Trophoblast cell (in vitro differentiated cells and primary cell): ENCODE results near the gene RAB35.

Experiments used
- DNase-seq, 2 donors: peaks; one replicate each; pipeline ENCODE4 v3.0.0-alpha.2; 2016
- H2AFZ ChIP-seq: 2 replicates; pipeline ENCODE4 v1.6.1; 2013; ENCODE audit warnings: low read length, moderate library complexity, mild to moderate bottlenecking; ENCODE audit not compliant: insufficient read depth, poor library complexity
- H2AK5ac ChIP-seq: 2 replicates; pipeline ENCODE4 v1.6.1; 2013; ENCODE audit warnings: mild to moderate bottlenecking, low read length
- H2BK120ac ChIP-seq: 2 replicates; pipeline ENCODE4 v1.6.1; 2013; ENCODE audit warnings: low read length, mild to moderate bottlenecking, moderate library complexity; ENCODE audit not compliant: insufficient read depth, poor library complexity
- H2BK12ac ChIP-seq: 2 replicates; pipeline ENCODE4 v1.6.1; 2013; ENCODE audit warnings: mild to moderate bottlenecking, low read length, moderate library complexity
- H2BK5ac ChIP-seq: 2 replicates; pipeline ENCODE4 v1.6.1; 2013; ENCODE audit warnings: low read length, low read depth, moderate library complexity, mild to moderate bottlenecking; ENCODE audit not compliant: poor library complexity
- H3K14ac ChIP-seq: 2 replicates; pipeline ENCODE4 v1.6.1; 2013; ENCODE audit warnings: mild to moderate bottlenecking, low read length
- H3K18ac ChIP-seq: 2 replicates; pipeline ENCODE4 v1.6.1; 2013; ENCODE audit warnings: mild to moderate bottlenecking, low read length
- H3K23ac ChIP-seq: 2 replicates; pipeline ENCODE4 v1.6.1; 2013; ENCODE audit warnings: low read length
- H3K27ac ChIP-seq: 2 replicates; pipeline ENCODE4 v1.5.1; 2013; ENCODE audit warnings: low read depth, mild to moderate bottlenecking, inconsistent platforms, low read length, moderate library complexity
- H3K27me3 ChIP-seq: 2 replicates; pipeline ENCODE4 v1.6.1; 2013; ENCODE audit warnings: inconsistent platforms, mild to moderate bottlenecking, low read length, moderate library complexity; ENCODE audit not compliant: insufficient read depth
- H3K36me3 ChIP-seq, 2 experiments: 1 replicate in 1 of 2; 2 replicates in 1 of 2; pipeline ENCODE4 v1.6.1; 2013; ENCODE audit warnings: low read length in 2 of 2, mild to moderate bottlenecking in 2 of 2, moderate library complexity in 1 of 2; ENCODE audit not compliant: insufficient read depth in 2 of 2, control insufficient read depth in 1 of 2
- H3K4ac ChIP-seq: 2 replicates; pipeline ENCODE4 v1.6.1; 2013; ENCODE audit warnings: low read depth, mild to moderate bottlenecking, low read length, moderate library complexity
- H3K4me1 ChIP-seq, 2 experiments: 1 replicate in 1 of 2; 2 replicates in 1 of 2; pipeline ENCODE4 v1.6.1; 2013; ENCODE audit warnings: low read length in 2 of 2, mild to moderate bottlenecking in 2 of 2, moderate library complexity in 1 of 2; ENCODE audit not compliant: insufficient read depth in 2 of 2, control insufficient read depth in 1 of 2
- H3K4me2 ChIP-seq: 2 replicates; pipeline ENCODE4 v1.6.1; 2013; ENCODE audit warnings: inconsistent platforms, mild to moderate bottlenecking, low read length, moderate library complexity
- H3K4me3 ChIP-seq: 2 replicates; pipeline ENCODE4 v1.5.1; 2013; ENCODE audit warnings: mild to moderate bottlenecking, low read depth, low read length, inconsistent platforms
- H3K79me1 ChIP-seq: one replicate; pipeline ENCODE4 v1.6.1; 2013; ENCODE audit warnings: low read length
- H3K79me2 ChIP-seq: 2 replicates; pipeline ENCODE4 v1.6.1; 2013; ENCODE audit warnings: low read length, mild to moderate bottlenecking; ENCODE audit not compliant: control insufficient read depth, insufficient read depth, poor library complexity
- H3K9ac ChIP-seq: 2 replicates; pipeline ENCODE4 v1.6.1; 2013; ENCODE audit warnings: mild to moderate bottlenecking, low read length
- H3K9me3 ChIP-seq: 2 replicates; pipeline ENCODE4 v1.6.1; 2013; ENCODE audit warnings: low read depth, mild to moderate bottlenecking, control low read depth, inconsistent platforms, low read length; ENCODE audit not compliant: insufficient read depth
- H4K12ac ChIP-seq: 2 replicates; pipeline ENCODE4 v1.6.1; 2013; ENCODE audit warnings: low read depth, mild to moderate bottlenecking, low read length, moderate library complexity
- H4K8ac ChIP-seq: 2 replicates; pipeline ENCODE4 v1.6.1; 2013; ENCODE audit warnings: low read depth, mild to moderate bottlenecking, low read length, moderate library complexity
- H4K91ac ChIP-seq: one replicate; pipeline ENCODE4 v1.6.1; 2013; ENCODE audit warnings: low read depth, mild to moderate bottlenecking, low read length, moderate library complexity
- WGBS: extraction: QIAGEN DNeasy Blood & Tissue Kit; methylation state at CpG from one replicate; pipeline ENCODE4 v1.1.7; 2013; ENCODE audit warnings: missing lambda C conversion rate; ENCODE audit not compliant: insufficient read length, insufficient coverage; ENCODE audit errors: extremely low coverage; 5-methylcytosine and 5-hydroxymethylcytosine counted together

RAB35 gene

GRCh38 chr12:120066341-120066740, 50.2 kb downstream of the RAB35 start:
- Histone ChIP-seq H3K79me1 (no peaks in the 10 kb centered on the region), H4K8ac (no peak overlapping the region), H2BK12ac (no peak overlapping the region), H4K12ac (no peak overlapping the region), H3K27me3 (no peaks in the 10 kb centered on the region), H3K4me3 (no peak overlapping the region), H3K18ac (no peak overlapping the region), H3K23ac (no peak overlapping the region), H2AFZ (no peak overlapping the region), H4K91ac (no peak overlapping the region), H3K4me2 (no peak overlapping the region), H2BK120ac (no peak overlapping the region), H3K4ac (no peak overlapping the region), H3K9me3 (no peaks in the 10 kb centered on the region), H3K36me3 (no peaks in the 10 kb centered on the region), H2BK5ac (no peak overlapping the region), H2AK5ac (no peak overlapping the region), H3K79me2 (no peaks in the 10 kb centered on the region), H3K4me1 (peaks cover 4 to 13% of the 10 kb centered on the region in 2 experiments), H3K27ac (no peak overlapping the region), H3K14ac (no peak overlapping the region), H3K9ac (no peak overlapping the region)
- WGBS = no CpG with 5 or more reads among the region's 2 CpGs
- peak; percentile 74 to 76 for DNase-seq

- Histone ChIP-seq H2AFZ (no peak overlapping the region), H2AK5ac (no peak overlapping the region), H2BK5ac (no peak overlapping the region), H3K18ac (no peak overlapping the region), H4K8ac (no peak overlapping the region), H3K9me3 (no peaks in the 10 kb centered on the region), H3K4ac (no peak overlapping the region), H4K12ac (no peak overlapping the region), H3K27ac (no peak overlapping the region), H3K14ac (no peak overlapping the region), H3K23ac (peak overlapping the region; percentile 50), H3K27me3 (no peaks in the 10 kb centered on the region), H3K4me1 (peaks cover 4 to 13% of the 10 kb centered on the region in 2 experiments), H3K4me3 (no peak overlapping the region), H3K9ac (no peak overlapping the region), H3K36me3 (no peaks in the 10 kb centered on the region), H2BK12ac (no peak overlapping the region), H3K4me2 (no peak overlapping the region), H3K79me2 (no peaks in the 10 kb centered on the region), H4K91ac (no peak overlapping the region), H3K79me1 (no peaks in the 10 kb centered on the region), H2BK120ac (no peak overlapping the region)
- no CpG with 5 or more reads among the region's 1 CpG for WGBS
- peak; percentile 17 to 46 for DNase-seq
Observed at GRCh38 chr12:120065472-120065871, 51.1 kb downstream of the RAB35 start.

- Histone ChIP-seq H3K4me3 (no peak overlapping the region), H3K79me1 (no peaks in the 10 kb centered on the region), H2BK5ac (no peak overlapping the region), H4K8ac (no peak overlapping the region), H3K79me2 (no peaks in the 10 kb centered on the region), H2AK5ac (no peak overlapping the region), H2AFZ (no peak overlapping the region), H3K18ac (no peak overlapping the region), H3K27ac (no peak overlapping the region), H3K4me1 (peaks cover 4 to 13% of the 10 kb centered on the region in 2 experiments), H3K4ac (no peak overlapping the region), H3K9ac (no peak overlapping the region), H3K14ac (no peak overlapping the region), H3K4me2 (no peak overlapping the region), H4K12ac (no peak overlapping the region), H3K23ac (no peak overlapping the region), H4K91ac (no peak overlapping the region), H2BK12ac (no peak overlapping the region), H3K36me3 (no peaks in the 10 kb centered on the region), H3K9me3 (no peaks in the 10 kb centered on the region), H3K27me3 (no peaks in the 10 kb centered on the region), H2BK120ac (no peak overlapping the region)
- peak in 1 of 2 donors; percentile 4 for DNase-seq
- WGBS = no CpG with 5 or more reads among the region's 16 CpGs
Observed at GRCh38 chr12:120064054-120064940, 52.3 kb downstream of the RAB35 start.

- Histone ChIP-seq H3K27ac (no peak overlapping the region), H3K9ac (no peak overlapping the region), H3K4me1 (peaks cover 4 to 13% of the 10 kb centered on the region in 2 experiments), H2AK5ac (no peak overlapping the region), H2BK12ac (no peak overlapping the region), H3K23ac (no peak overlapping the region), H3K14ac (no peak overlapping the region), H3K4me2 (no peak overlapping the region), H4K91ac (no peak overlapping the region), H3K27me3 (no peaks in the 10 kb centered on the region), H3K36me3 (no peaks in the 10 kb centered on the region), H2BK120ac (no peak overlapping the region), H3K79me2 (no peaks in the 10 kb centered on the region), H3K9me3 (no peaks in the 10 kb centered on the region), H4K12ac (no peak overlapping the region), H3K4me3 (no peak overlapping the region), H3K4ac (no peak overlapping the region), H3K18ac (no peak overlapping the region), H3K79me1 (no peaks in the 10 kb centered on the region), H2BK5ac (no peak overlapping the region), H4K8ac (no peak overlapping the region), H2AFZ (no peak overlapping the region)
- DNase-seq = no peak
- no CpG with 5 or more reads among the region's 3 CpGs for WGBS
Observed at GRCh38 chr12:120062976-120063579, 53.5 kb downstream of the RAB35 start.
